ENCODE results near the gene JAK3. TPM values are rescaled to one million over a fixed set of nuclear protein-coding genes. Genes with fewer than 3 reads are reported as not detected.

Gene JAK3
- polyA plus RNA-seq, 2 donors, result 1.5 to 2.5 TPM

GRCh38 chr19:17859533-17860330, 11.9 kb upstream of the JAK3 start, which contains the start of gene RPL18A:
TSS of gene RPL18A (plus strand) at chr19:17859910. CDS start at chr19:17859957, 47 bp downstream.
- Histone ChIP-seq H3K4me3 (ENCODE audit: low read depth in 1 of 2, low read length in 2 of 2) (peak within 1 kb of the TSS; percentile 80 to 95), H3K9me3 (ENCODE audit: control insufficient read depth in 2 of 2, insufficient read depth in 1 of 2, low read depth in 1 of 2, low read length in 1 of 2) (no peaks in the 10 kb centered on the region), H3K27ac (ENCODE audit: low read depth in 2 of 2, low read length in 1 of 2) (peak within 1 kb of the TSS; percentile 53 to 82), H3K36me3 (ENCODE audit: control insufficient read depth in 2 of 2, insufficient read depth in 2 of 2, low read length in 1 of 2) (peaks cover 15 to 30% of the 10 kb centered on the region in 2 donors), H3K27me3 (ENCODE audit: control insufficient read depth in 1 of 2, insufficient read depth in 2 of 2, low read length in 2 of 2) (no peaks in the 10 kb centered on the region), H3K4me1 (ENCODE audit: control insufficient read depth in 2 of 2, insufficient read depth in 2 of 2, low read length in 1 of 2) (peaks cover 11 to 22% of the 10 kb centered on the region in 2 donors)
- 0% methylated on average over 70 to 80 of the region's 80 CpGs for WGBS, 2 donors

- Histone ChIP-seq H3K4me3 (ENCODE audit: low read depth in 1 of 2, low read length in 2 of 2) (no peak overlapping the region), H3K9me3 (ENCODE audit: control insufficient read depth in 2 of 2, insufficient read depth in 1 of 2, low read depth in 1 of 2, low read length in 1 of 2) (no peaks in the 10 kb centered on the region), H3K27ac (ENCODE audit: low read depth in 2 of 2, low read length in 1 of 2) (no peak overlapping the region), H3K27me3 (ENCODE audit: control insufficient read depth in 1 of 2, insufficient read depth in 2 of 2, low read length in 2 of 2) (no peaks in the 10 kb centered on the region), H3K36me3 (ENCODE audit: control insufficient read depth in 2 of 2, insufficient read depth in 2 of 2, low read length in 1 of 2) (no peaks in the 10 kb centered on the region), H3K4me1 (ENCODE audit: control insufficient read depth in 2 of 2, insufficient read depth in 2 of 2, low read length in 1 of 2) (peaks cover 0 to under 1% of the 10 kb centered on the region in 2 donors)
- 12 to 14% methylated on average over 28 to 29 of the region's 29 CpGs for WGBS, 2 donors
Observed at GRCh38 chr19:17855280-17856152, 7.7 kb upstream of the JAK3 start.

GRCh38 chr19:17854061-17854460, 6.3 kb upstream of the JAK3 start:
- no peak overlapping the region for H3K4me3 ChIP-seq (ENCODE audit: low read depth in 1 of 2, low read length in 2 of 2)
- no peaks in the 10 kb centered on the region for H3K9me3 ChIP-seq (ENCODE audit: control insufficient read depth in 2 of 2, insufficient read depth in 1 of 2, low read depth in 1 of 2, low read length in 1 of 2)
- H3K4me1 ChIP-seq (ENCODE audit: control insufficient read depth in 2 of 2, insufficient read depth in 2 of 2, low read length in 1 of 2), result peaks cover 0 to 3% of the 10 kb centered on the region in 2 donors
- 63 to 73% methylated on average over 6 of the region's 6 CpGs for WGBS, 2 donors
- no peaks in the 10 kb centered on the region for H3K36me3 ChIP-seq (ENCODE audit: control insufficient read depth in 2 of 2, insufficient read depth in 2 of 2, low read length in 1 of 2)
- H3K27ac ChIP-seq (ENCODE audit: low read depth in 2 of 2, low read length in 1 of 2), result no peak overlapping the region
- H3K27me3 ChIP-seq (ENCODE audit: control insufficient read depth in 1 of 2, insufficient read depth in 2 of 2, low read length in 2 of 2), result no peaks in the 10 kb centered on the region

GRCh38 chr19:17848595-17849292, 962 bp upstream of the JAK3 start:
- Histone ChIP-seq H3K27me3 (ENCODE audit: control insufficient read depth in 1 of 2, insufficient read depth in 2 of 2, low read length in 2 of 2) (no peaks in the 10 kb centered on the region), H3K4me3 (ENCODE audit: low read depth in 1 of 2, low read length in 2 of 2) (no peak overlapping the region), H3K9me3 (ENCODE audit: control insufficient read depth in 2 of 2, insufficient read depth in 1 of 2, low read depth in 1 of 2, low read length in 1 of 2) (no peaks in the 10 kb centered on the region), H3K4me1 (ENCODE audit: control insufficient read depth in 2 of 2, insufficient read depth in 2 of 2, low read length in 1 of 2) (peaks cover 0 to 3% of the 10 kb centered on the region in 2 donors), H3K36me3 (ENCODE audit: control insufficient read depth in 2 of 2, insufficient read depth in 2 of 2, low read length in 1 of 2) (peaks cover 0 to under 1% of the 10 kb centered on the region in 2 donors), H3K27ac (ENCODE audit: low read depth in 2 of 2, low read length in 1 of 2) (peak overlapping the region; percentile 34 to 74)
- 51 to 68% methylated on average over 14 of the region's 14 CpGs for WGBS, 2 donors

- Histone ChIP-seq H3K36me3 (ENCODE audit: control insufficient read depth in 2 of 2, insufficient read depth in 2 of 2, low read length in 1 of 2) (peaks cover 0 to 2% of the 10 kb centered on the region in 2 donors), H3K9me3 (ENCODE audit: control insufficient read depth in 2 of 2, insufficient read depth in 1 of 2, low read depth in 1 of 2, low read length in 1 of 2) (no peaks in the 10 kb centered on the region), H3K4me1 (ENCODE audit: control insufficient read depth in 2 of 2, insufficient read depth in 2 of 2, low read length in 1 of 2) (peaks cover 7 to 13% of the 10 kb centered on the region in 2 donors), H3K27ac (ENCODE audit: low read depth in 2 of 2, low read length in 1 of 2) (no peak overlapping the region), H3K4me3 (ENCODE audit: low read depth in 1 of 2, low read length in 2 of 2) (no peak overlapping the region), H3K27me3 (ENCODE audit: control insufficient read depth in 1 of 2, insufficient read depth in 2 of 2, low read length in 2 of 2) (no peaks in the 10 kb centered on the region)
- WGBS, 2 donors, result 77 to 83% methylated on average over 8 of the region's 8 CpGs
Observed at GRCh38 chr19:17846146-17846545, 1.6 kb downstream of the JAK3 start.

GRCh38 chr19:17843908-17844490, 3.8 kb downstream of the JAK3 start:
- no peak overlapping the region for H3K27ac ChIP-seq (ENCODE audit: low read depth in 2 of 2, low read length in 1 of 2)
- peaks cover 7 to 10% of the 10 kb centered on the region in 2 donors for H3K4me1 ChIP-seq (ENCODE audit: control insufficient read depth in 2 of 2, insufficient read depth in 2 of 2, low read length in 1 of 2)
- H3K4me3 ChIP-seq (ENCODE audit: low read depth in 1 of 2, low read length in 2 of 2), result no peak overlapping the region
- H3K36me3 ChIP-seq (ENCODE audit: control insufficient read depth in 2 of 2, insufficient read depth in 2 of 2, low read length in 1 of 2), result peaks cover 0 to 2% of the 10 kb centered on the region in 2 donors
- 80 to 89% methylated on average over 14 of the region's 14 CpGs for WGBS, 2 donors
- no peaks in the 10 kb centered on the region for H3K9me3 ChIP-seq (ENCODE audit: control insufficient read depth in 2 of 2, insufficient read depth in 1 of 2, low read depth in 1 of 2, low read length in 1 of 2)
- H3K27me3 ChIP-seq (ENCODE audit: control insufficient read depth in 1 of 2, insufficient read depth in 2 of 2, low read length in 2 of 2), result no peaks in the 10 kb centered on the region

- no peaks in the 10 kb centered on the region for H3K27me3 ChIP-seq (ENCODE audit: control insufficient read depth in 1 of 2, insufficient read depth in 2 of 2, low read length in 2 of 2)
- no peaks in the 10 kb centered on the region for H3K9me3 ChIP-seq (ENCODE audit: control insufficient read depth in 2 of 2, insufficient read depth in 1 of 2, low read depth in 1 of 2, low read length in 1 of 2)
- 76 to 79% methylated on average over 9 of the region's 9 CpGs for WGBS, 2 donors
- no peak overlapping the region for H3K27ac ChIP-seq (ENCODE audit: low read depth in 2 of 2, low read length in 1 of 2)
- no peak overlapping the region for H3K4me3 ChIP-seq (ENCODE audit: low read depth in 1 of 2, low read length in 2 of 2)
- peaks cover 0 to 2% of the 10 kb centered on the region in 2 donors for H3K36me3 ChIP-seq (ENCODE audit: control insufficient read depth in 2 of 2, insufficient read depth in 2 of 2, low read length in 1 of 2)
- H3K4me1 ChIP-seq (ENCODE audit: control insufficient read depth in 2 of 2, insufficient read depth in 2 of 2, low read length in 1 of 2), result peaks cover 7 to 10% of the 10 kb centered on the region in 2 donors
Observed at GRCh38 chr19:17843292-17843827, 4.4 kb downstream of the JAK3 start.

- 62 to 74% methylated on average over 20 of the region's 20 CpGs for WGBS, 2 donors
- Histone ChIP-seq H3K27ac (ENCODE audit: low read depth in 2 of 2, low read length in 1 of 2) (no peak overlapping the region), H3K27me3 (ENCODE audit: control insufficient read depth in 1 of 2, insufficient read depth in 2 of 2, low read length in 2 of 2) (no peaks in the 10 kb centered on the region), H3K36me3 (ENCODE audit: control insufficient read depth in 2 of 2, insufficient read depth in 2 of 2, low read length in 1 of 2) (peaks cover 0 to 2% of the 10 kb centered on the region in 2 donors), H3K9me3 (ENCODE audit: control insufficient read depth in 2 of 2, insufficient read depth in 1 of 2, low read depth in 1 of 2, low read length in 1 of 2) (no peaks in the 10 kb centered on the region), H3K4me3 (ENCODE audit: low read depth in 1 of 2, low read length in 2 of 2) (peak overlapping the region in 1 of 2 donors; percentile 23), H3K4me1 (ENCODE audit: control insufficient read depth in 2 of 2, insufficient read depth in 2 of 2, low read length in 1 of 2) (peaks cover 7 to 10% of the 10 kb centered on the region in 2 donors)
Observed at GRCh38 chr19:17842663-17843291, 5.0 kb downstream of the JAK3 start.
